K562 (cell line): ENCODE results near the gene SNAPC2. TPM values are rescaled to one million over a fixed set of nuclear protein-coding genes. Genes with fewer than 3 reads are reported as not detected.

Experiments used
- ATAC-seq: fragments of 200-7000 bp; cut with Tn5 transposase; 3 replicates; pipeline ENCODE4 v1.9.1; 2020; ENCODE audit warnings: moderate library complexity
- BruUV-seq: library from RNA; stranded (reverse); fragments of 400-500 nt; replicated peaks from 2 replicates; lab custom pipeline; 2021; lab: Mats Ljungman, UMichigan
- CTCF ChIA-PET: fragments of 300-600 bp; formaldehyde crosslinking; extraction: SDS; loops from one replicate; lab custom pipeline; 2021; ENCODE audit warnings: low intra/inter-chr PET ratio; lab: Yijun Ruan, JAX
- POLR2A ChIA-PET: fragments of 300-600, 350-650 bp; sonication (Branson Sonifier 250); formaldehyde crosslinking; extraction: SDS; loops from one replicate; lab custom pipeline; 2021; ENCODE audit warnings: antibody characterized with exemption, inconsistent platforms; lab: Yijun Ruan, JAX
- DNase-seq, 4 experiments: peaks; one replicate each; pipeline versions ENCODE4 v3.0.0 to v3.0.0-alpha.2; 2011 to 2018; ENCODE audit warnings: low spot score in 3 of 4, mixed read lengths in 3 of 4; ENCODE audit errors: extremely low read depth in 1 of 4
- FAIRE-seq: peaks from 2 replicates; lab custom pipeline; 2011; peaks lifted over from hg19 to GRCh38; lab: Jason Lieb, UNC
- H2AFZ ChIP-seq: 2 replicates; pipeline ENCODE4 v1.6.0; 2011; ENCODE audit warnings: low read depth, low read length, control low read depth, inconsistent platforms
- H3K27ac ChIP-seq: fragments of 200-600 bp; 3 replicates; pipeline ENCODE4 v1.8.0; 2011; ENCODE audit warnings: low read depth, mild to moderate bottlenecking, control low read depth, inconsistent platforms, low read length, moderate library complexity, mixed read lengths; ENCODE audit errors: extremely low read depth
- H3K27me3 ChIP-seq, 2 experiments: fragments of 300-600 bp in 1 of 2; 2 replicates in 1 of 2; 3 replicates in 1 of 2; pipeline versions ENCODE4 v1.6.0 to v1.8.0; 2011; ENCODE audit warnings: inconsistent platforms in 2 of 2, low read length in 2 of 2, mild to moderate bottlenecking in 1 of 2, mixed read lengths in 1 of 2, moderate library complexity in 1 of 2; ENCODE audit not compliant: control insufficient read depth in 2 of 2, insufficient read depth in 2 of 2
- H3K36me3 ChIP-seq: fragments of 300-600 bp; 3 replicates; pipeline ENCODE4 v1.8.0; 2011; ENCODE audit warnings: mild to moderate bottlenecking, low read length, inconsistent platforms; ENCODE audit not compliant: control insufficient read depth, insufficient read depth
- H3K4me1 ChIP-seq, 2 experiments: fragments of 200-600 bp in 1 of 2; replicated peaks in 1 of 2; 2 replicates in 1 of 2; 3 replicates in 1 of 2; pipeline versions ENCODE4 v1.5.1 to v1.8.0; 2011; ENCODE audit warnings: inconsistent platforms in 2 of 2, low read length in 2 of 2, mild to moderate bottlenecking in 1 of 2, mixed read lengths in 1 of 2, moderate library complexity in 1 of 2; ENCODE audit not compliant: control insufficient read depth in 2 of 2, insufficient read depth in 2 of 2
- H3K4me2 ChIP-seq: 2 replicates; pipeline ENCODE4 v1.6.1; 2011; ENCODE audit warnings: low read length, control low read depth, inconsistent platforms, mixed read lengths; ENCODE audit not compliant: insufficient read depth
- H3K4me3 ChIP-seq: fragments of 200-600 bp; sonication (generic), shearing (Covaris generic); 2 replicates; pipeline ENCODE4 v1.5.1; 2016; ENCODE audit warnings: control low read depth, inconsistent platforms
- H3K79me2 ChIP-seq: fragments of 200-600 bp; 3 replicates; pipeline ENCODE4 v1.8.0; 2011; ENCODE audit warnings: low read length, inconsistent platforms; ENCODE audit not compliant: control insufficient read depth, insufficient read depth
- H3K9ac ChIP-seq, 2 experiments: 2 replicates each; pipeline versions ENCODE4 v1.6.0 to v1.6.1; 2011; ENCODE audit warnings: low read depth in 2 of 2, low read length in 2 of 2, control low read depth in 1 of 2, inconsistent platforms in 1 of 2, mild to moderate bottlenecking in 1 of 2, mixed read lengths in 1 of 2; ENCODE audit not compliant: insufficient read depth in 1 of 2
- H3K9me1 ChIP-seq: one replicate; pipeline ENCODE4 v1.6.0; 2011; ENCODE audit warnings: inconsistent platforms, mild to moderate bottlenecking, low read length, moderate library complexity; ENCODE audit not compliant: control insufficient read depth, insufficient read depth
- H3K9me3 ChIP-seq: replicated peaks from 2 replicates; pipeline ENCODE4 v1.5.1; 2011; ENCODE audit warnings: low read depth, low read length, inconsistent platforms; ENCODE audit not compliant: control insufficient read depth, insufficient read depth
- H4K20me1 ChIP-seq: replicated peaks from 2 replicates; pipeline ENCODE4 v1.6.1; 2011; ENCODE audit warnings: low read length, inconsistent platforms, mixed read lengths; ENCODE audit not compliant: control insufficient read depth, insufficient read depth
- AFF4 ChIP-seq: sonication (generic); formaldehyde crosslinking; IDR thresholded peaks from 2 replicates; pipeline ENCODE4 v1.8.0; 2023; ENCODE audit warnings: mild to moderate bottlenecking, missing genetic modification reagents
- BRD4 ChIP-seq: fragments of 200-600 bp; sonication (generic); IDR thresholded peaks from 2 replicates; pipeline ENCODE4 v1.6.1; 2017; ENCODE audit warnings: inconsistent platforms
- ELF1 ChIP-seq: fragments of 200-800 bp; sonication (Bioruptor generic); IDR thresholded peaks from 2 replicates; pipeline ENCODE4 v1.6.1; 2016; ENCODE audit warnings: missing genetic modification characterization, missing compliant biosample characterization
- FIP1L1 ChIP-seq: fragments of 200-400 bp; formaldehyde crosslinking; IDR thresholded peaks from 2 replicates; pipeline ENCODE4 v1.6.1; 2018; ENCODE audit warnings: mild to moderate bottlenecking, low read depth, low read length; ENCODE audit not compliant: poor library complexity, severe bottlenecking
- MCM5 ChIP-seq: fragments of 450-650 bp; IDR thresholded peaks from 2 replicates; pipeline ENCODE4 v1.6.1; 2016; ENCODE audit warnings: low read depth
- MCM7 ChIP-seq, 2 experiments: fragments of 450-650 bp; IDR thresholded peaks; 2 replicates each; pipeline ENCODE4 v1.6.1; 2016 to 2018
- MLLT1 ChIP-seq, 2 experiments: fragments of 450-650 bp; IDR thresholded peaks; 2 replicates each; pipeline ENCODE4 v1.6.1; 2016
- RFX7 ChIP-seq: fragments of 250-450 bp; sonication (Bioruptor Pico); IDR thresholded peaks from 2 replicates; pipeline ENCODE4 v1.5.1; 2021; ENCODE audit warnings: mild to moderate bottlenecking
- RUNX1 ChIP-seq: sonication (generic); IDR thresholded peaks from 2 replicates; pipeline ENCODE4 v1.6.1; 2016; ENCODE audit warnings: antibody characterized with exemption, low read depth
- SRF ChIP-seq, 2 experiments: fragments of 250-450, 450-650 bp in 1 of 2; sonication (Bioruptor Pico) in 1 of 2; sonication (generic) in 1 of 2; formaldehyde crosslinking; IDR thresholded peaks; 2 replicates each; pipeline versions ENCODE4 v1.5.0 to v1.5.1; 2020 to 2022; ENCODE audit warnings: mild to moderate bottlenecking in 1 of 2, missing genetic modification reagents in 1 of 2
- TCF15 ChIP-seq: fragments of 250-450 bp; sonication (Bioruptor Pico); IDR thresholded peaks from 2 replicates; pipeline ENCODE4 v1.8.0; 2022; ENCODE audit warnings: moderate library complexity, mild to moderate bottlenecking, inconsistent platforms
- ZNF445 ChIP-seq: fragments of 250-450 bp; sonication (Bioruptor Pico); IDR thresholded peaks from 2 replicates; pipeline ENCODE4 v1.4.0; 2020; ENCODE audit warnings: low read depth, mild to moderate bottlenecking, moderate library complexity
- ZNF740 ChIP-seq, 3 experiments: fragments of 200-800 bp in 1 of 3; sonication (Bioruptor generic) in 1 of 3; sonication (generic) in 1 of 3; formaldehyde crosslinking in 1 of 3; IDR thresholded peaks; 2 replicates each; pipeline versions ENCODE4 v1.6.1 to v1.8.0; 2016 to 2022; ENCODE audit warnings: mild to moderate bottlenecking in 2 of 3, missing compliant biosample characterization in 2 of 3, missing genetic modification characterization in 2 of 3, missing genetic modification reagents in 1 of 3
- WGBS: fragments of 100-300 bp; shearing (Covaris generic); methylation state at CpG from one replicate; pipeline ENCODE4 v1.1.6; 2016; ENCODE audit warnings: low coverage, mixed read lengths; ENCODE audit not compliant: insufficient coverage; ENCODE audit errors: missing lambda C conversion rate; 5-methylcytosine and 5-hydroxymethylcytosine counted together
- in situ Hi-C: fragments of 300-500 bp; cut with MboI; formaldehyde crosslinking; loops from 4 replicates; pipeline ENCODE4 v1.15.0; 2018; ENCODE audit warnings: inconsistent platforms, mixed read lengths
- intact Hi-C: fragments of 100-400 bp; cut with micrococcal nuclease; formaldehyde crosslinking; loops from 2 replicates; pipeline ENCODE4 v1.14.2; 2022
- polyA plus RNA-seq, 8 experiments: library from polyadenylated mRNA; depleted of rRNA in 4 of 8; stranded (reverse) in 5 of 8; unstranded in 3 of 8; fragments of >200 nt; fragmentation: Nextera tagmentation in 2 of 8; fragmentation: Illumina TruSeq in 1 of 8; extraction: Ambion mirVana in 2 of 8; extraction: Trizol in 1 of 8; gene quantifications; 2 replicates each; pipeline versions ENCODE4 v1.2.1 to v1.2.3, GENCODE V29; 2011 to 2014; ENCODE audit warnings: inconsistent platforms in 1 of 8, missing spikeins in 1 of 8
- total RNA-seq, 7 experiments: library from RNA; depleted of rRNA in 6 of 7; stranded (reverse); fragments of >200 nt in 6 of 7; fragmentation: Illumina TruSeq in 2 of 7; extraction: Trizol in 2 of 7; gene quantifications; 2 replicates each; pipeline versions ENCODE4 v1.2.1 to v1.2.3, GENCODE V29; 2011 to 2021; ENCODE audit warnings: low replicate concordance in 1 of 7

Gene SNAPC2
- total and polyA plus RNA-seq, 9 of the 15 experiments (the other 6 are each of a cell fraction or from before 2014, with no cell fraction given) = 0.59 to 45.1 (median 15.3) TPM

- POLR2A ChIA-PET = interaction anchor here (0.5 to 1.2 kb wide), 6 partner anchors 10 to 73 kb away, joined by 3 to 5 read pairs (median 4); partner anchors contain the start of gene MAP2K7
- peak overlapping the region; percentile 81 for H3K27ac ChIP-seq
- FAIRE-seq (no peak), DNase-seq (peak; percentile 75 to 97 (median 84)), ATAC-seq (peak; percentile 52)
- H3K79me2 ChIP-seq = no peaks in the 10 kb centered on the region
- H3K9ac ChIP-seq = peak overlapping the region; percentile 47 to 84
- in situ Hi-C loops = no loop called here
- 0% methylated on average over 26 of the region's 33 CpGs for WGBS
- H3K9me1 ChIP-seq = no peaks in the 10 kb centered on the region
- no peaks in the 10 kb centered on the region for H3K9me3 ChIP-seq
- H4K20me1 ChIP-seq = peaks cover 13% of the 10 kb centered on the region
- no TSS peak for BruUV-seq
- H3K4me2 ChIP-seq = peak overlapping the region; percentile 97
- intact Hi-C loops = loop anchor here (2.0 to 5.0 kb wide), 2 partner anchors 31 to 51 kb away; partner anchors contain the start of genes MAP2K7 and SNAPC2
- no peaks in the 10 kb centered on the region; a peak in 1 of 5 replicates for H3K27me3 ChIP-seq
- H3K4me3 ChIP-seq = peak overlapping the region; percentile 45
- peak overlapping the region; percentile 98 for H2AFZ ChIP-seq
- CTCF ChIA-PET = interaction anchor here (0.7 to 1.0 kb wide), 2 partner anchors 31 to 303 kb away, joined by 3 read pairs; no protein-coding TSS in a partner anchor
- peaks cover 10 to 78% of the 10 kb centered on the region in 2 experiments; a peak in 4 of 5 replicates for H3K4me1 ChIP-seq
- no peaks in the 10 kb centered on the region for H3K36me3 ChIP-seq
- TF ChIP-seq MLLT1 (IDR thresholded peaks at IDR 0.05) (peak; percentile 72; a peak in 1 of 4 replicates), MCM7 (IDR thresholded peaks at IDR 0.05) (no peak), ZNF740 (CRISPR knock-in tag; IDR thresholded peaks at IDR 0.05) (no peak), ZNF740 (tag; IDR thresholded peaks at IDR 0.05) (no peak), SRF (CRISPR knock-in tag; IDR thresholded peaks at IDR 0.05) (peak in 1 of 2 experiments; percentile 56; a peak in 1 of 4 replicates), ELF1 (no peak), AFF4 (0 out of 2 replicates have a peak, but pooled peaks have one; percentile 49), ZNF445 (CRISPR knock-in tag) (no peak), BRD4 (no peak), TCF15 (CRISPR knock-in tag) (no peak), RFX7 (no peak), MCM5 (no peak), RUNX1 (0 out of 2 replicates have a peak, but pooled peaks have one; percentile 61), FIP1L1 (no peak)
Measured at GRCh38 chr19:7871437-7872305, 48.5 kb upstream of the SNAPC2 start.
